Retinal pigment epithelial cell (primary cell): ENCODE data around the gene TOMM40L.
A peak's percentile ranks its signal among the peaks of the same experiment; 100 is the strongest.

Source experiments
- DNase-seq: peaks from one replicate; pipeline ENCODE4 v3.0.0-alpha.2; 2010; ENCODE audit warnings: low read depth
- H3K4me3 ChIP-seq: 2 replicates; pipeline ENCODE4 v1.5.1; 2011; ENCODE audit warnings: mild to moderate bottlenecking, low read length, control low read depth, moderate library complexity
- TF ChIP-seq, protein P1 (sequence below): conservative IDR thresholded peaks from 2 replicates; pipeline ENCODE4 v1.5.1; 2011; ENCODE audit warnings: low read depth, low read length, control low read depth, inconsistent platforms

Gene TOMM40L

DNA sequence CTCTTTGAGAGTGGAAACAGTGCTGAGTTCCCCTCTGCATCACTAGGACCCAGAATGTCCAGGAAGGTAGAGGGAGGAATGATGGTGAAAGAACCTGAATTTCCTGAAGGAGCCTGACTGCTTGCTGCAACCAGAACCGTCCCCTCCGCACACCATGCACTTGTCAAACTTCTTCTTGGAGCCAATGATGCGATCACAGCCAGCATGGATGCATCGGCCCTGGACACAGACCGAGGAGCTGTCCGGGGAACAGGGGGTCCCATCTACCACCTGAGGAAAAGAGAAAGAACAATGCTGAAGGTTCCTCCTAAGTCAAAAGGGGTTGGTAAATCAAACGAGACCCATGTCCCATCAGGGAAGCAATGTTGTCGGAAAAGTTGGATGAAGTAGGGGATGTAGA is 33.9 kb upstream of the TOMM40L start:
- TF ChIP-seq, protein P1, sequence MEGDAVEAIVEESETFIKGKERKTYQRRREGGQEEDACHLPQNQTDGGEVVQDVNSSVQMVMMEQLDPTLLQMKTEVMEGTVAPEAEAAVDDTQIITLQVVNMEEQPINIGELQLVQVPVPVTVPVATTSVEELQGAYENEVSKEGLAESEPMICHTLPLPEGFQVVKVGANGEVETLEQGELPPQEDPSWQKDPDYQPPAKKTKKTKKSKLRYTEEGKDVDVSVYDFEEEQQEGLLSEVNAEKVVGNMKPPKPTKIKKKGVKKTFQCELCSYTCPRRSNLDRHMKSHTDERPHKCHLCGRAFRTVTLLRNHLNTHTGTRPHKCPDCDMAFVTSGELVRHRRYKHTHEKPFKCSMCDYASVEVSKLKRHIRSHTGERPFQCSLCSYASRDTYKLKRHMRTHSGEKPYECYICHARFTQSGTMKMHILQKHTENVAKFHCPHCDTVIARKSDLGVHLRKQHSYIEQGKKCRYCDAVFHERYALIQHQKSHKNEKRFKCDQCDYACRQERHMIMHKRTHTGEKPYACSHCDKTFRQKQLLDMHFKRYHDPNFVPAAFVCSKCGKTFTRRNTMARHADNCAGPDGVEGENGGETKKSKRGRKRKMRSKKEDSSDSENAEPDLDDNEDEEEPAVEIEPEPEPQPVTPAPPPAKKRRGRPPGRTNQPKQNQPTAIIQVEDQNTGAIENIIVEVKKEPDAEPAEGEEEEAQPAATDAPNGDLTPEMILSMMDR = no peak
- no peak for DNase-seq
- no peak overlapping the region for H3K4me3 ChIP-seq

DNA sequence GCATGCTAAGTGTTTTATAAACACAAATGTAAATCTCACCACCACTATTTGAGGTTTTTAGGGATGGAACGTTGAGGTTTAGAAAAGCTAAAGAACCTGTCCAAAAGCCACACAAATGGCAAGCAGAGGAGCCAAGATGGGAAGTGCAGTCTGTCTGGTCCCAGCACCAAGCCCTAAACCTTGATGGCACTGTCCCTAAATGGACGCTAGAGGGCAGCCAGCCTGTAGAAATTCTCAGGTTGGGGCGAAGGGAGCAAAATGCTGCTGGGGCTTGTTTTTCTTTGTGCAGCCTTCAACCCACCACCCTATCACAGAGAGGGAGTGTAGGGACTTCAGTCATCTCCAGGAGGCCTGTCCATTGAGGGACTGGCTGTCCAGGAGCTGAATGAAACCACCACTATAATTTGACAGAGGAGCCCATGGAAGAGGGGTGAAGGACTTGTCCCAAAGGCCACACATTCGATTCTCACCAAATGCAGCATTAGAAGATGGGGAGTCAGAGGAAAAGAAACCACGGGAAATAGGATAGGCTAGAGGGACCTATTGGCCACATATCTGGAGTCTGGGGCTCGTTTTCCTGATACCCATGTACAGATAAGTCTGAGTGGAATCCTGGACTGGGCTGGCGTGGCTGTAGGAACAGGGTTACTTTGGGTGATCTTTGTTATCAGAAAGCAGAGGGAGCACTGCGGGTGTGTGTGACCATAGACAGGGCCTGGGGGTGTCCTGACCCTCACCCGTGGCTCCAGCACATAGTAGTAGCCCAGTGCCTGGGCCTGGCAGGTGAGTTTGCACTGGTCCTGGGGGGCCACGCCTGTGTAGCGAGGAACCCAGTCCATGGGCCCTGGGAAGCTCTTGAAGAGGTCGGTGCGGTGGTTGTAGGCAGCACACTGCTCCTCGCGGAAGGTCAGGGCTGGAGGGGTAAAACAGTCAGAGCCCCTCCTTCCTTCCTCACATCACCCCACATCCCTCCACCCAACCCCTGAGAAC is 33.1 kb upstream of the TOMM40L start:
- DNase-seq = no peak
- H3K4me3 ChIP-seq = no peak overlapping the region
- TF ChIP-seq, protein P1 = peak; percentile 96

DNA sequence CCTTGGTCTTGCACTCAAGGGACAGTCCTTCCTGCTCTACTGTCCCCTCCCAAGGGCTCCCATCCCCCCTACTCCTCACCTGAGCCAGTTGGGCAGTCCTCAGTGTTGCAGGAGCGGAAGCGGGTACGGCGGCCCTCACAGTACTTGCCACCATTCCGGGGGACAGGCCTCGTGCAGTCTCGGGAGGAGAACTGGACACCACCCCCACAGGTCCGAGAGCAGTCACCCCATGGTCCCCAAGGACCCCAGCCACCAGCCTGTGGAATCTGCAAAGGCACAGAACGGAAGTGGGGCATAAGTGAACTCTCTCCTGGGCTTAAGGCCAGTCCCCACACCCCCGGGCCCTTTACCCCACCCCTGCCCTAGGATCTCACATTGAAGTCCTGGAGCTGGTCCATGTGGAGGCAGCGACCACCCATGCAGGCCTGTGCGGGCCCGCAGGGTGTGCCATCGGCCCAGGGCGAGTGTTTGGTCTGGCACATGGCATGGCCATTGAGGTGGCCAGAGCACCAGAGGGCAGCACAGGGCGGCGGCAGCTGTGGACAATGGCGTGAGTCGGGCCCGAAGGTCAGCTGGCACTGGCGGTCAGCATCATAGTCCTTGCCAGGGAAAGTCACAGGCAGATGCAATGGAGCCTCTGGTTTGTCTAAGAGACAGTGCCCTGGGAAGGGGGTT is 32.2 kb upstream of the TOMM40L start:
- TF ChIP-seq, protein P1 = no peak
- no peak for DNase-seq
- no peak overlapping the region for H3K4me3 ChIP-seq

DNA sequence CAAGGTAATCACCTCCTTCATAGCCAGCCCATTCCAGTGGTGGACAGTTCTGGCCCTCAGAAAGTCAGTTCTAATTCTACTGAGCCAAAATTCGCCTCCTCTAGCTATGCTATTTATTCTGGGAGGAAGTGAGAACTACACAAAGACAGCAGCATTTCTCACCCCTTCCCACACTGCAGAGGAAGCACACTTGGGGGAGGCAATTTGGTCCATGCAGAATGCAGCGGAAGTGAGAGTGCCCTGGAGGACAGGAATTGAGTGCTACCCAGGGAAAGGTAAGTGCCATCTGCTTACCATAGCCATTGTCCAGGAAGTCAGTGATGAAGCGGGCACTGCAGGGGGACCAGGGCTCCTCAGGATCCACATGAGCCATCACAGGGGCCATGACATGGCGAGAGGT is 30.7 kb upstream of the TOMM40L start:
- TF ChIP-seq, protein P1 = no peak
- H3K4me3 ChIP-seq = no peak overlapping the region
- no peak for DNase-seq

DNA sequence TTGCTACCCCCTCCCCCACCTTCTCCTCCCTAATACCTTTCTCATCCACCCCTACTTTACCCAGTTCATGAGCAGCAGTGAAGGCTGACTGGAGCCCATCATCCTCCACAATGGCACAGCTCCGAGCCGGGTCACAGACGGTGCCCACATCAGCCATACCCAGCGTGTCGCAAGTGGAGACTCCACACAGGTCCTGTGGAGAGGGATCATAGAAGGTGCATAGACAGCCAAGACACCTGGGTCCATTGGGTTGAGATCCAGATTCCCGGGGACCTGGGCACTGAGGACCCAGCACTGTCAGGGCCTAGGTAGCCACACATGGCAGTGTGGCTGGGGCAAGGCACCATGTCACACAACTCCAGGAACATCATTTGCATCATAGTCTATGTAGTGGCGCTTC is 29.7 kb upstream of the TOMM40L start:
- H3K4me3 ChIP-seq = no peak overlapping the region
- TF ChIP-seq, protein P1 = no peak
- no peak for DNase-seq

DNA sequence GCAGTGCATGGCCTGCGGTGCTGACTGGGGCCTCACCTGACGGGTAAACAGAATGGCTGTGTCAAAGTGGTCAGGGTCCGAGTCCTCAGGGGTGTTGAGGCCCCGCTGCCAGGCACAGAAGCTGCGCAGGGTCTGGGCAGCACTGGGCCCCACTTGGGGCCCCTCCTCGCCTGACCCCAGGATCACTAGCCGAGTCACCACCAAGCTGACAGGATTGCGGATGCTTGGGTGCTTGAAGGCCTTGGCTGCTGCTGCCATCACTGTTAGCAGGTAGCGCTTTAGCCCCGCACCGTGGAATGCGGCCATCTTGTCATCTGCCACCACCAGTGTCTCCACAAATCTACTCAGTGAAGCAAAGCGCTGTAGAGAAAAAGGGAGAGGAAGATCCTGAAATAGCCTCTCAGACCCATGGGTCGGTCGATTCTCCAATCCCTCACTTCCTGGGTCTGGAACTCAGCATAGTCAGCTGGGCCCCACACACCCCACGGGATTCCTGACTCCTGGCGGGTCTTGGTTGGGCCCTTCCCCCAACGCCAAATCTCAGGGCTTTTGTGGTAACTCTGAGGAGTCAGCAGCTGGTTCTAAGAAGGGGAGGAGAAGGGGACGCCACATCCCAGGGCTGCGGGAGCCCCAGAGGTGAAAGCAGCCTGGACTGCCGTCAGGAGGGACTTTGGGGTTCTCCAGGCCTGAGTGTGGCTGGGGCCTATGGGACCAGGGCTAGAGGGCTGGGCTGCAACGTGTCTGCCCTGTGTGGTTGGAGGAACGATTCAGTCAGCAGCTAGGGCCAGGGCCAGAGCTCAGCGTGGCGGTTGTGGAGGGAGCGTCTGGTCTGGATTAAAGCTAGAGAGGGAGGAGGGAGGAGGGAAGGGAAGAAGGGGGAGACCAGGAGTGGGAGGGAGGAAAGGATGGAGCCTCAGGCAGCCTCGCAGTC is 29.1 kb upstream of the TOMM40L start:
- TF ChIP-seq, protein P1 = no peak
- no peak overlapping the region for H3K4me3 ChIP-seq
- peak; percentile 59 for DNase-seq
